Chondrocyte (in vitro differentiated cells): ENCODE results near the gene CFAP70. TPM values are rescaled to one million over a fixed set of nuclear protein-coding genes. Genes with fewer than 3 reads are reported as not detected.

Source experiments
- DNase-seq: peaks from one replicate; pipeline ENCODE4 v3.0.0; 2021; ENCODE audit warnings: mixed read lengths, low spot score
- H3K27ac Mint-ChIP-seq: one replicate; pipeline ENCODE4 v1.8.0; 2021; ENCODE audit warnings: mild to moderate bottlenecking, moderate library complexity, mixed read lengths; ENCODE audit not compliant: unreplicated experiment
- H3K27me3 Mint-ChIP-seq: 2 replicates; pipeline ENCODE4 v1.8.0; 2021; ENCODE audit warnings: low read depth, mixed read lengths
- H3K36me3 Mint-ChIP-seq: 2 replicates; pipeline ENCODE4 v1.8.0; 2021; ENCODE audit warnings: low read depth, mixed read lengths
- H3K4me1 Mint-ChIP-seq: 2 replicates; pipeline ENCODE4 v1.8.0; 2021; ENCODE audit warnings: low read depth, mild to moderate bottlenecking, mixed read lengths
- H3K4me3 Mint-ChIP-seq: one replicate; pipeline ENCODE4 v1.8.0; 2021; ENCODE audit warnings: mild to moderate bottlenecking, moderate library complexity, mixed read lengths; ENCODE audit not compliant: unreplicated experiment
- H3K9me3 Mint-ChIP-seq: 2 replicates; pipeline ENCODE4 v1.8.0; 2021; ENCODE audit warnings: low read depth, mixed read lengths
- total RNA-seq: library from RNA; stranded (reverse); gene quantifications from 3 replicates; pipeline ENCODE4 v1.2.1, GENCODE V29; 2021
- TF ChIP-seq, protein P1 (sequence below): fragments of 200-600 bp; sonication (generic); IDR thresholded peaks from 2 replicates; pipeline ENCODE4 v1.5.0; 2021; ENCODE audit warnings: antibody characterized with exemption, mild to moderate bottlenecking, moderate library complexity

Gene CFAP70
- total RNA-seq, 1 donor from 2014 or later = 0.42 TPM

DNA sequence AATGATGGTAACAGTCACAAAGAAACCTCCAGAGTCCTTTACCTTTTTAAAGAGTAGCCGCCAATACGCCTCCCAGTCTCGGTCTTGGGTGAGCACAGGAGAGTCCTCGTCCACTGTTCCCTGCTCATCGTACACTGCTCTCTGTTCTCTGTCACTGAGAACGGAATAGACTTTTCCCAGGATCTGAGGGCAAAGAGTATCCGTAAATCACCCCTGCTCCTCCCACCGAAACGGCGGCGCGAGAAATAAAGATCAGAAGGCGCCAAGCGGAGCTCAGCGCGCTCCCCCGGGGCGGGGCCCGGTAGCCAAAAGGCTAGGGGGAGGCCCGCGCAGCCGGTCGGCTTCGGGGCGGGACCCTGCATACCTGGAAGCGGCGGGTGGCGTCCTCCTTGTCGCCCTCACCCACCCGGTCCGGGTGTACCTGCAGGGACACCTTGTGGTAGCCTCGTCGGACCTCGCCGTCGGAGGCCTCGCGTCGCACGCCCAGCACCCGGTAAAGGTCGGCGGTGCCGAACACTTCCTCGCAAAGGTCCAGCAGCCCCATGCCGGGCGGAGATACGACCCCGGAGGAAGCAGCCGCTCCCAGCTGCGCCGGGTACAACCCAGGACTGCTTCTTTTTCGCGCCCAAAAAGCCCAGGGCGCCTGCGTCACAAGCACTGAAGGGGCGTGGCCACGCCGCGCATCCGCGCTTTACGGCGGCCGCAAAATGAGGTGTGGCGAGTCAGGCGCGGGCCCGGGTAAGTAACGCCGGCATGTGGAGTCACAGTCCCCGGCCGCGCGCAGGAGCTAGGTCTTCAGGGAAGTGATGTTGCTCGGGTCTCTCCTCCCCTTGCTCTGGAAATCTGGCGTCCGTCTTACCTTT, 111.8 kb downstream of the CFAP70 start, which contains the start of gene DNAJC9:
DNAJC9 (minus strand) TSS at position 610 of the 863 bp plus-strand sequence; CDS start at position 544, 66 bp downstream.
- Mint-ChIP-seq H3K4me3 (peak within 1 kb of the TSS; percentile 96), H3K9me3 (no peaks in the 10 kb centered on the region), H3K4me1 (peaks cover 56% of the 10 kb centered on the region), H3K27ac (peak within 1 kb of the TSS; percentile 95), H3K27me3 (no peaks in the 10 kb centered on the region), H3K36me3 (peaks cover 25% of the 10 kb centered on the region)
- peak; percentile 98 for DNase-seq
- TF ChIP-seq, protein P1, sequence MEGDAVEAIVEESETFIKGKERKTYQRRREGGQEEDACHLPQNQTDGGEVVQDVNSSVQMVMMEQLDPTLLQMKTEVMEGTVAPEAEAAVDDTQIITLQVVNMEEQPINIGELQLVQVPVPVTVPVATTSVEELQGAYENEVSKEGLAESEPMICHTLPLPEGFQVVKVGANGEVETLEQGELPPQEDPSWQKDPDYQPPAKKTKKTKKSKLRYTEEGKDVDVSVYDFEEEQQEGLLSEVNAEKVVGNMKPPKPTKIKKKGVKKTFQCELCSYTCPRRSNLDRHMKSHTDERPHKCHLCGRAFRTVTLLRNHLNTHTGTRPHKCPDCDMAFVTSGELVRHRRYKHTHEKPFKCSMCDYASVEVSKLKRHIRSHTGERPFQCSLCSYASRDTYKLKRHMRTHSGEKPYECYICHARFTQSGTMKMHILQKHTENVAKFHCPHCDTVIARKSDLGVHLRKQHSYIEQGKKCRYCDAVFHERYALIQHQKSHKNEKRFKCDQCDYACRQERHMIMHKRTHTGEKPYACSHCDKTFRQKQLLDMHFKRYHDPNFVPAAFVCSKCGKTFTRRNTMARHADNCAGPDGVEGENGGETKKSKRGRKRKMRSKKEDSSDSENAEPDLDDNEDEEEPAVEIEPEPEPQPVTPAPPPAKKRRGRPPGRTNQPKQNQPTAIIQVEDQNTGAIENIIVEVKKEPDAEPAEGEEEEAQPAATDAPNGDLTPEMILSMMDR = peak; percentile 48

DNA sequence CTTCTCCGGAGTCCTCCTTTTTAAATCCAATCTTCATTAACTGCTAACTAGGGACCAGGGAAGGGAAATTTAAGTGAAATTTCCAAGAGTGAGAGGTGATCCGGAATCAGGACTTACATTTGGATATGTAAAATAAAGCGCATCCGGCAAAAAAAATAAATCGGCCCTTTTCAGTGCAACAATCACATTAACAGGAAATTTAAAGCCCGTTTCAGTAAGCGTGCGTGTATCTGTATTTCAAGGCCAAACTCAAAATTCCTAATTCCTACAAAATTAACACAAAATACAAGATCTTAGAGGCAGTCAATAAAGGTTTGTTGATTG, 112.4 kb downstream of the CFAP70 start:
- DNase-seq = no peak
- no peaks in the 10 kb centered on the region for H3K27me3 Mint-ChIP-seq
- TF ChIP-seq, protein P1 = no peak
- no peaks in the 10 kb centered on the region for H3K9me3 Mint-ChIP-seq
- peak overlapping the region; percentile 95 for H3K27ac Mint-ChIP-seq
- H3K4me3 Mint-ChIP-seq = peak overlapping the region; percentile 96
- H3K4me1 Mint-ChIP-seq = peaks cover 51% of the 10 kb centered on the region
- peaks cover 25% of the 10 kb centered on the region for H3K36me3 Mint-ChIP-seq

DNA sequence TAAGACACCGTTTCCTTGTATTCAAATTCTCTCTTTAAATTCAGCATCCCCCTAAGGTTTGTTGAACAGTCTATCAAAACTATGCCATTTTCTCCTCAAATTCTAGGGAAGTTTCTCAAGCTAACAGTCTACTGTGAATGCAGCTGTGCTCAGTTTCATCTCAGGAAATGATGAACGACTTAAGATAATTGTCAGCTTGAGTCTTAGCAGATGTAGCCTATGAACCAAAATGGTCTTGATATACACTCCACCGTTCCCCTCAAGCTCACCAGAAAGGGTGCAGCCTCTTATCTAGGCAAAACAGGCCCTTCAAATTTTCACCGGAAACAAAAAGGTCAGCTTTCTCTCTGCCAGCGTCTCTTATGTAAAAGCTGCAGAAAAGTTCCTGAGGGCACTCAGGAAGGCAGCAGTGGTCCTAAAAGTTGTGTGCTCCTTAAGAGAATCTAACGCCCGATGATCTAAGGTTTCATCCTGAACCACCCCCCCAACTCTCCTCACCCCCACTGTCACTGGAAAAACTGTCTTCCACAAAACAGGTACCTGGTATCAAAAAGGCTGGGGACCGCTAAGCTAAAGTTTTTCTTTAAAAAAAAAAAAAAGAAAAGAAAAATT, 113.7 kb downstream of the CFAP70 start:
- TF ChIP-seq, protein P1 = no peak
- Mint-ChIP-seq H3K36me3 (peaks cover 24% of the 10 kb centered on the region), H3K9me3 (no peaks in the 10 kb centered on the region), H3K27me3 (no peaks in the 10 kb centered on the region), H3K4me1 (peaks cover 41% of the 10 kb centered on the region), H3K27ac (peak overlapping the region; percentile 72), H3K4me3 (peak overlapping the region; percentile 96)
- DNase-seq = no peak

DNA sequence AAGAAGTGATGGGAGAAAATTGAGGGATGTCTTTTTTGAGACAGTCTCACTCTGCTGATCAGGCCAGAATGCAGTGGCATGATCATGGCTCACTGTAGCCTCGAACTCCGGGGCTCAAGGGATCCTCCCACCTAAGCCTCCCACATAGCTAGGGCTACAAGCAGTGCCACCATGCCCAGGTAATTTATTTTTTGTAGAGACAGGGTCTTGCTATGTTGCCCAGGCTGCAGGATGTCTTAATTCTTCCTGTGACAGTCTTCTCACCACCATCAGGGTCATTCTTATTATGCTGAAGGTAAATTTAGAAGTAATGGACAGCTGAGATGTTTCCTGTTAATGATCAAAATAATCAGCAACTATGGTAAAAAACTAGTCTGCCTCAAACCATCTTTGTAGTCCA, 118.8 kb downstream of the CFAP70 start:
- Mint-ChIP-seq H3K4me3 (no peak overlapping the region), H3K9me3 (no peaks in the 10 kb centered on the region), H3K4me1 (peaks cover 11% of the 10 kb centered on the region), H3K27me3 (no peaks in the 10 kb centered on the region), H3K27ac (no peak overlapping the region), H3K36me3 (peaks cover 29% of the 10 kb centered on the region)
- TF ChIP-seq, protein P1 = no peak
- DNase-seq = no peak

DNA sequence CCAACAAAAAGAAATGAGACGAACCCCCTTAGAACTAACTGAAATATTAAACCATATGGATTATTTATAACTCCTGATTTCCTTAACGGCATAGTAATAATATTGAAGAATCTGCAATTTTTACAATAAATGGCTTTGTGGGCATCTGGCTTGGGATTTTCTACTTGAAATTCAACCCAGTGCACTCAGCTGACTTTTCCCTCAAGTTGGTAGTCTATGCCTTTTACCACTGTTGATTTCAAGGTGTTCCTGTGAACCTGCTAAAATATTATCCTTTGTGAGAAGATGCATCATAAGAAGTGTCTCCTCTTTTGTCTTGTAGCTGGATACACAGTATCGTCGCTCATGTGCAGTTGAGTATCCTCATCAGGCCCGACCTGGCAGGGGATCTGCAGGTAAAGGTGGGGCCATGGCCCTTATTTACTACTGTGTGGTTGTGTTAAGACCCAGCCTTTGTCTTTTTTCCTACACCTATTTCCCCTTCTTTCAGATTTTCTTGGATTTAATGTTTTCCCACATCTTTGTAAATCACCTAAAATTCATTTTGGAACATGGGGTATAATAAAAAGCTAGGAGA, 119.6 kb downstream of the CFAP70 start:
- H3K9me3 Mint-ChIP-seq = no peaks in the 10 kb centered on the region
- no peak overlapping the region for H3K4me3 Mint-ChIP-seq
- peaks cover 24% of the 10 kb centered on the region for H3K36me3 Mint-ChIP-seq
- H3K4me1 Mint-ChIP-seq = peaks cover 2% of the 10 kb centered on the region
- DNase-seq = no peak
- H3K27ac Mint-ChIP-seq = no peak overlapping the region
- TF ChIP-seq, protein P1 = no peak
- no peaks in the 10 kb centered on the region for H3K27me3 Mint-ChIP-seq
